Measurements from ENCODE around the gene CCDC141. TPM values are rescaled to one million over a fixed set of nuclear protein-coding genes. Genes with fewer than 3 reads are reported as not detected.

Gene CCDC141
- total and polyA plus RNA-seq, 7 experiments from 2014 or later, result 8.2 to 39.2 (median 34.4) TPM

DNA sequence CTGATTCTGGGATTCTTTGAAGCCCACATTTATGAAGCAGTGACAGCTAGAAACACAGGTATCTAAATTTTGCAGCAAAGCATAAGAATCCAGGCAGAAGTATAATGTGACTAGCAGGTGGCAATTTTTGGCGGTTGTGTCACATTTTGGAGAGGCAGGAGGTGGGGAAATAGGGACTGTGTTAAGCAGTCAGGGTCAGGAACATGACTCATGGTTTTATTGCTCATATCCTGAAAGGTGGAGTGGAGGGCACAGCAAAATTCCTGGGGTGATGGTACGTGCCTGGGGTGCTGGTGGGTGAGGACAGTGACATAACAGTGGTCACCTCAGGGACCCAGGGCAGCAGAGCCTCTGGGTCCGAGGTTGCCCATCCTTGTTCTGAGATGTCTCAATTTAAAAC lies 179.2 kb downstream of the CCDC141 start:
- H3K36me3 Mint-ChIP-seq, result peaks cover 7 to 68% (median 37%) of the 10 kb centered on the region in 5 donors
- ChIA-PET POLR2A (no interaction called here), CTCF (no interaction called here)
- peak overlapping the region in 1 of 10 donors; percentile 26 for H3K4me3 Mint-ChIP-seq
- no peaks in the 10 kb centered on the region for H3K9me3 ChIP-seq (ENCODE audit: control insufficient read depth in 2 of 3, low read length in 3 of 3)
- peaks cover 0 to 25% (median 0%) of the 10 kb centered on the region in 7 donors for H3K4me1 Mint-ChIP-seq
- H3K27ac ChIP-seq (ENCODE audit: low read depth, low read length), result no peak overlapping the region
- H3K4me1 ChIP-seq (ENCODE audit: control insufficient read depth in 2 of 2, insufficient read depth in 2 of 2, low read length in 2 of 2), result no peaks in the 10 kb centered on the region
- intact Hi-C loops (cut with micrococcal nuclease), result loop anchor here in 1 of 2 donors (1.0 kb wide), 1 partner anchor 161 kb away; no protein-coding TSS in a partner anchor
- no peaks in the 10 kb centered on the region for H3K27me3 ChIP-seq (ENCODE audit: control insufficient read depth in 2 of 2, insufficient read depth in 2 of 2, low read length in 2 of 2)
- ATAC-seq (no peak), DNase-seq (no peak)
- no peaks in the 10 kb centered on the region for H3K27me3 Mint-ChIP-seq
- peak overlapping the region in 1 of 9 donors; percentile 40 for H3K27ac Mint-ChIP-seq
- peaks cover 0 to 3% (median 0%) of the 10 kb centered on the region in 11 donors for H3K9me3 Mint-ChIP-seq
- H3K4me3 ChIP-seq (ENCODE audit: low read length), result no peak overlapping the region
- H3K36me3 ChIP-seq (ENCODE audit: control insufficient read depth in 2 of 3, insufficient read depth in 3 of 3, low read length in 3 of 3), result peaks cover 0 to 19% (median 0%) of the 10 kb centered on the region in 3 experiments

- Histone ChIP-seq H3K4me3 (ENCODE audit: low read length) (no peak overlapping the region), H3K27ac (ENCODE audit: low read depth, low read length) (no peak overlapping the region), H3K36me3 (ENCODE audit: control insufficient read depth in 2 of 3, insufficient read depth in 3 of 3, low read length in 3 of 3) (peaks cover 0 to 29% (median 0%) of the 10 kb centered on the region in 3 experiments), H3K27me3 (ENCODE audit: control insufficient read depth in 2 of 2, insufficient read depth in 2 of 2, low read length in 2 of 2) (no peaks in the 10 kb centered on the region), H3K4me1 (ENCODE audit: control insufficient read depth in 2 of 2, insufficient read depth in 2 of 2, low read length in 2 of 2) (no peaks in the 10 kb centered on the region), H3K9me3 (ENCODE audit: control insufficient read depth in 2 of 3, low read length in 3 of 3) (no peaks in the 10 kb centered on the region)
- ChIA-PET CTCF (no interaction called here), POLR2A (no interaction called here)
- Mint-ChIP-seq H3K4me3 (no peak overlapping the region), H3K27me3 (no peaks in the 10 kb centered on the region), H3K4me1 (peaks cover 0 to 12% (median 0%) of the 10 kb centered on the region in 7 donors), H3K36me3 (peaks cover 11 to 79% (median 48%) of the 10 kb centered on the region in 5 donors), H3K9me3 (peaks cover 0 to 1% (median 0%) of the 10 kb centered on the region in 11 donors), H3K27ac (no peak overlapping the region)
- intact Hi-C loops (cut with micrococcal nuclease), result no loop called here
- DNase-seq (no peak), ATAC-seq (no peak)
These were observed 183.9 kb downstream of the CCDC141 start for GRCh38 chr2:178865999-178866398.

DNA sequence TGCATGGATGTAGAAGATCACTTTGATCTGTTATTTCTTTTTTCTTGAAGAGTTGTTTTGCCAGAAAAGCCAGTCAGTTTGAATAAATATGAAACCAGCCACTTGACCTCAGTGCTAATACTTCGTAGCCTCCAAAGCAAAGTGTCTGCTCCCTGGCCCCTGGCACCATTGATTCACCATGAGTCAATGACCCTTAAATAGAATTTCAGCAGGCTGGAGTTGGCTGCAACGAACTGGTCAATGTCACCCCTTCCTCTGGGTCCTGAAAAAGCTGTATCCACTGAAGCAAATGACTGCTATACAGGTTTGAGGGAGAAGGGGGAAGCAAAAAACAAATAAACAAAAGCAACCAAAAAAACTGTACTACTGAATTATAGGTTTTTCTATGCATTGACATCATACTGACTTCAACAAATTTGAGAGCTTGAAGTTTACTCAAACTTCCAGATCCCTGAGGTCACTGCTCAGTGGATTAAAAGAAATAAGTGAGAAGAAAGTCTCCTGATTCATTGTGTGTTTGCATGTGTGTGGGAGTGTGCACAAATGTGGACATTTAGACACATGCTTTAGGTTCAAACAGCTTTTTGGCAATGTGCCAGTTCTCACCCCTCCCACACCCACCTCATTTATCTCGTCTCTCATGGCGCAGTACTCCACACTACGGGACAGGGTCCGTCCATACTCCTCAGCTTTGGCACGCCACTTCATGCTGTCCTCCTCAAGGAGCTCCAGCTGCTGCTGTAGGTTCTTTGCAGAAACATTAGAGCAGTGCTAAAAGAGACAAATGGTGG lies 184.6 kb downstream of the CCDC141 start:
- CTCF ChIA-PET, result no interaction called here
- Histone ChIP-seq H3K27me3 (ENCODE audit: control insufficient read depth in 2 of 2, insufficient read depth in 2 of 2, low read length in 2 of 2) (no peaks in the 10 kb centered on the region), H3K27ac (ENCODE audit: low read depth, low read length) (no peak overlapping the region), H3K9me3 (ENCODE audit: control insufficient read depth in 2 of 3, low read length in 3 of 3) (no peaks in the 10 kb centered on the region), H3K4me1 (ENCODE audit: control insufficient read depth in 2 of 2, insufficient read depth in 2 of 2, low read length in 2 of 2) (no peaks in the 10 kb centered on the region), H3K4me3 (ENCODE audit: low read length) (no peak overlapping the region), H3K36me3 (ENCODE audit: control insufficient read depth in 2 of 3, insufficient read depth in 3 of 3, low read length in 3 of 3) (peaks cover 0 to 26% (median 0%) of the 10 kb centered on the region in 3 experiments)
- H3K4me3 Mint-ChIP-seq, result no peak overlapping the region
- no peak for ATAC-seq
- H3K9me3 Mint-ChIP-seq, result peaks cover 0 to 1% (median 0%) of the 10 kb centered on the region in 11 donors
- H3K27me3 Mint-ChIP-seq, result no peaks in the 10 kb centered on the region
- H3K4me1 Mint-ChIP-seq, result peaks cover 0 to 6% (median 0%) of the 10 kb centered on the region in 7 donors
- H3K36me3 Mint-ChIP-seq, result peaks cover 10 to 77% (median 47%) of the 10 kb centered on the region in 5 donors
- no peak overlapping the region for H3K27ac Mint-ChIP-seq
- intact Hi-C loops (cut with micrococcal nuclease), result no loop called here
- POLR2A ChIA-PET, result no interaction called here
- no peak for DNase-seq

- intact Hi-C loops (cut with micrococcal nuclease), result no loop called here
These were observed 185.9 kb downstream of the CCDC141 start for GRCh38 chr2:178863856-178864620.

GRCh38 chr2:178863130-178863855 lies 186.6 kb downstream of the CCDC141 start:
- H3K4me3 Mint-ChIP-seq, result no peak overlapping the region
- H3K4me3 ChIP-seq (ENCODE audit: low read length), result no peak overlapping the region
- no peaks in the 10 kb centered on the region for H3K4me1 ChIP-seq (ENCODE audit: control insufficient read depth in 2 of 2, insufficient read depth in 2 of 2, low read length in 2 of 2)
- no peaks in the 10 kb centered on the region for H3K27me3 ChIP-seq (ENCODE audit: control insufficient read depth in 2 of 2, insufficient read depth in 2 of 2, low read length in 2 of 2)
- H3K36me3 ChIP-seq (ENCODE audit: control insufficient read depth in 2 of 3, insufficient read depth in 3 of 3, low read length in 3 of 3), result peaks cover 0 to 25% (median 0%) of the 10 kb centered on the region in 3 experiments
- H3K27ac ChIP-seq (ENCODE audit: low read depth, low read length), result no peak overlapping the region
- POLR2A ChIA-PET, result no interaction called here
- CTCF ChIA-PET, result interaction anchor here (1.2 kb wide), 1 partner anchor 27 kb away, joined by 3 read pairs; no protein-coding TSS in a partner anchor
- H3K27me3 Mint-ChIP-seq, result no peaks in the 10 kb centered on the region
- no peaks in the 10 kb centered on the region for H3K9me3 ChIP-seq (ENCODE audit: control insufficient read depth in 2 of 3, low read length in 3 of 3)
- peaks cover 5 to 70% (median 39%) of the 10 kb centered on the region in 5 donors for H3K36me3 Mint-ChIP-seq
- no peak for DNase-seq
- peaks cover 0 to 4% (median 0%) of the 10 kb centered on the region in 7 donors for H3K4me1 Mint-ChIP-seq
- H3K27ac Mint-ChIP-seq, result no peak overlapping the region
- intact Hi-C loops (cut with micrococcal nuclease), result no loop called here
- no peaks in the 10 kb centered on the region for H3K9me3 Mint-ChIP-seq
- no peak for ATAC-seq

More at GRCh38 chr2:178863856-178864620, 185.9 kb downstream of the CCDC141 start:
- POLR2A ChIA-PET, result interaction anchor here (0.6 kb wide), 1 partner anchor 86 kb away, joined by 3 read pairs; no protein-coding TSS in a partner anchor
- Histone ChIP-seq H3K27me3 (ENCODE audit: control insufficient read depth in 2 of 2, insufficient read depth in 2 of 2, low read length in 2 of 2) (no peaks in the 10 kb centered on the region), H3K27ac (ENCODE audit: low read depth, low read length) (no peak overlapping the region), H3K36me3 (ENCODE audit: control insufficient read depth in 2 of 3, insufficient read depth in 3 of 3, low read length in 3 of 3) (peaks cover 0 to 25% (median 0%) of the 10 kb centered on the region in 3 experiments), H3K9me3 (ENCODE audit: control insufficient read depth in 2 of 3, low read length in 3 of 3) (no peaks in the 10 kb centered on the region), H3K4me3 (ENCODE audit: low read length) (no peak overlapping the region), H3K4me1 (ENCODE audit: control insufficient read depth in 2 of 2, insufficient read depth in 2 of 2, low read length in 2 of 2) (no peaks in the 10 kb centered on the region)
- Mint-ChIP-seq H3K27ac (no peak overlapping the region), H3K9me3 (peaks cover 0 to 1% (median 0%) of the 10 kb centered on the region in 11 donors), H3K27me3 (no peaks in the 10 kb centered on the region), H3K4me1 (peaks cover 0 to 4% (median 0%) of the 10 kb centered on the region in 7 donors), H3K4me3 (no peak overlapping the region), H3K36me3 (peaks cover 8 to 74% (median 44%) of the 10 kb centered on the region in 5 donors)
- DNase-seq, result no peak
- no peak for ATAC-seq
- CTCF ChIA-PET, result interaction anchor here (1.2 kb wide), 1 partner anchor 26 kb away, joined by 3 read pairs; no protein-coding TSS in a partner anchor

DNA sequence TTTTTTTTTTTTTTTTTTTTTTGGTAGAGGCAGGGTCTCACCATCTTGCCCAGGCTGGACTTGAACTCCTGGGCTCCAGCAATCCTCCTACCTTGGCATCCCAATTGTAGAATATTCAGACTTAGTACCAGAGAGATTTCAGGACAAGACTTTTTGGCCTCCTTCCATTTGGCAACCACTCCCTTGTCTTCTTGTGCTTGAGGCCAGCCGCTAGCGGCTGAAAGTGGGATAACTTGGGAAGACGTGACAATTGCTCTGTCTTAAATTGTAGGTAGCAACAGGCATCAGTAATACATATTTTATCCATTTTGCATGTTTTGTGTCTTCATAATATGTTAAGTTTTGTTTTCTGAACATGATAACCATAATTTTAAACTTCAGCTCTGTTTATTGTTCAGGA lies 189.4 kb downstream of the CCDC141 start:
- CTCF ChIA-PET, result interaction anchor here (1.6 kb wide), 1 partner anchor 269 kb away, joined by 3 read pairs; no protein-coding TSS in a partner anchor

More for the DNA sequence above, 189.4 kb downstream of the CCDC141 start:
- Mint-ChIP-seq H3K27ac (no peak overlapping the region), H3K4me3 (no peak overlapping the region), H3K4me1 (peaks cover 0 to 2% (median 0%) of the 10 kb centered on the region in 7 donors), H3K36me3 (peaks cover 3 to 64% (median 41%) of the 10 kb centered on the region in 5 donors), H3K27me3 (peaks cover 0 to 2% (median 0%) of the 10 kb centered on the region in 5 donors), H3K9me3 (no peaks in the 10 kb centered on the region)
- Histone ChIP-seq H3K9me3 (ENCODE audit: control insufficient read depth in 2 of 3, low read length in 3 of 3) (no peaks in the 10 kb centered on the region), H3K36me3 (ENCODE audit: control insufficient read depth in 2 of 3, insufficient read depth in 3 of 3, low read length in 3 of 3) (peaks cover 0 to 23% (median 0%) of the 10 kb centered on the region in 3 experiments), H3K4me3 (ENCODE audit: low read length) (no peak overlapping the region), H3K4me1 (ENCODE audit: control insufficient read depth in 2 of 2, insufficient read depth in 2 of 2, low read length in 2 of 2) (no peaks in the 10 kb centered on the region), H3K27ac (ENCODE audit: low read depth, low read length) (no peak overlapping the region), H3K27me3 (ENCODE audit: control insufficient read depth in 2 of 2, insufficient read depth in 2 of 2, low read length in 2 of 2) (no peaks in the 10 kb centered on the region)
- intact Hi-C loops (cut with micrococcal nuclease), result no loop called here
- POLR2A ChIA-PET, result no interaction called here
- ATAC-seq (no peak), DNase-seq (no peak)

Measured in naive thymus-derived CD4-positive, alpha-beta T cell (primary cell).